NCI-H128 (cell line): ENCODE measurements around the gene TRH.

Experiments used
- DNase-seq: peaks from one replicate; lab custom pipeline; 2025; ENCODE audit not compliant: unreplicated experiment; lab: John Stamatoyannopoulos, UW

The TRH gene, protein sequence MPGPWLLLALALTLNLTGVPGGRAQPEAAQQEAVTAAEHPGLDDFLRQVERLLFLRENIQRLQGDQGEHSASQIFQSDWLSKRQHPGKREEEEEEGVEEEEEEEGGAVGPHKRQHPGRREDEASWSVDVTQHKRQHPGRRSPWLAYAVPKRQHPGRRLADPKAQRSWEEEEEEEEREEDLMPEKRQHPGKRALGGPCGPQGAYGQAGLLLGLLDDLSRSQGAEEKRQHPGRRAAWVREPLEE

DNA sequence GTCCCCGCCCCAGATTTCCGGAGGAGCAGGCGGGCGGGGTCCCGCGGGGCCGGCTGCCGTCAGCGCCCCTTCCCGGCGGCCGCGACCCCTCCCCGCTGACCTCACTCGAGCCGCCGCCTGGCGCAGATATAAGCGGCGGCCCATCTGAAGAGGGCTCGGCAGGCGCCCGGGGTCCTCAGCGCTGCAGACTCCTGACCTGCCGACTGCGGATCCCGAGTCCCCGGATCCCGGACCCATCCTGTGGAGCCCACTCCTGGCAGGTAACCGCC, at the start of gene TRH:
Gene TRH (plus strand): TSS at position 157 of the 269 bp plus-strand sequence. CDS start 1,097 bp downstream, outside the sequence.
- DNase-seq, result no peak

DNA sequence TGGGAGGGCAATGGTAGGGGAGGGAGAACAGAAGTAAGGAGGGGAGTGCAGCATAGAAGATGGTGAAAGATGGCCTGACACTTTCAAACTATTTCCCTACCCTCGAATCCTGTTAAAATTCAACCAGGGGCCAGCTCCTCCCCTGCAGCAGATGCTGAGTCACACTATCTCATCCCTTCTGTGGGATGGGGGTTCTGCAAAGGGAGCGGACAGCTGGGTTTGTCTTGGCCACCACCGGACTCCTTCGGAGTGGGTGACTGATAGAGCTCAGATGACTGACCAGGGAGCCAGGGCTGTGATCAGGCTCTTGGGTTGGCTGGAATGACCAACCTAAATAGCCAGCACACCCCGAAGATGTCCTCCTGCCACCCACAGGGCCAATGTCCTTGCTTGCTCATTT, 47.4 kb upstream of the TRH start:
- DNase-seq, result no peak

DNA sequence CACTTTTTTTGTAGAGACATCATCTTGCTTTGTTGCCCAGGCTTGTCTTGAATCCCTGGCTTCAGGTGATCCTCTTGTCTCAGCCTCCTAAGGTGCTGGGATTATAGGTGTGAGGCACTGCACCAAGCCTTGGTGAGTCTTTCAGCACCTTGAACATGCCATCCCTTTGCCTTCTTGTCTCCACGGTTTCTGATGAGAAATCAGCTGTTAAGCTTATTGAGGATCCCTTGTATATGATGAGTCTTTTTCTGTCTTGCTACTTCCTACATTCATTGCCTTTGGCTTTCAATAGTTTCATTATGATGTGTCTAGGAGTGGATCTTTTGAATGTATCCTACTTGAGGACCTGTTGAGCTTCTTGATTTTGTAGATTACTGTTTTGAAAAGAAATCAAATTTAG, 45.1 kb upstream of the TRH start:
- no peak for DNase-seq

DNA sequence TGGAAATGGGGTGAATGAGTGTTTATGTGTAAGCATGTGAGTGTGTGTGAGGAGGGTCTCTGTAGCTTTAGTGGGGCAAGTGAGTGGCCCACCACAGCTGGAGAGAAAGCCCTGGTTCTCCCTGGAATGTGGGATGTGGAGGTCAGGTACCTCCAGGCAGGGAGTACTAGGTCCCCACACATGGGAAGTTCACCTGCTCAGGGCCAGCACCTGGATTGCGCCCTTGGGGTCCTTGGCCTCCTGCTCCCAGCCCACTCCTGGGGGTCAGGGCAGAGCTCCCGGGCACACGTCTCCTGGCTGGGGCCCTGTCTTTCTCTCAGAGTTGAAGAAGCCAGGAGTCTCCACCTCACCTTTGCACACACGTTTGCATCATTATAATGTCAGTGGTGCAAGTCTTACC, 41.0 kb upstream of the TRH start:
- no peak for DNase-seq

DNA sequence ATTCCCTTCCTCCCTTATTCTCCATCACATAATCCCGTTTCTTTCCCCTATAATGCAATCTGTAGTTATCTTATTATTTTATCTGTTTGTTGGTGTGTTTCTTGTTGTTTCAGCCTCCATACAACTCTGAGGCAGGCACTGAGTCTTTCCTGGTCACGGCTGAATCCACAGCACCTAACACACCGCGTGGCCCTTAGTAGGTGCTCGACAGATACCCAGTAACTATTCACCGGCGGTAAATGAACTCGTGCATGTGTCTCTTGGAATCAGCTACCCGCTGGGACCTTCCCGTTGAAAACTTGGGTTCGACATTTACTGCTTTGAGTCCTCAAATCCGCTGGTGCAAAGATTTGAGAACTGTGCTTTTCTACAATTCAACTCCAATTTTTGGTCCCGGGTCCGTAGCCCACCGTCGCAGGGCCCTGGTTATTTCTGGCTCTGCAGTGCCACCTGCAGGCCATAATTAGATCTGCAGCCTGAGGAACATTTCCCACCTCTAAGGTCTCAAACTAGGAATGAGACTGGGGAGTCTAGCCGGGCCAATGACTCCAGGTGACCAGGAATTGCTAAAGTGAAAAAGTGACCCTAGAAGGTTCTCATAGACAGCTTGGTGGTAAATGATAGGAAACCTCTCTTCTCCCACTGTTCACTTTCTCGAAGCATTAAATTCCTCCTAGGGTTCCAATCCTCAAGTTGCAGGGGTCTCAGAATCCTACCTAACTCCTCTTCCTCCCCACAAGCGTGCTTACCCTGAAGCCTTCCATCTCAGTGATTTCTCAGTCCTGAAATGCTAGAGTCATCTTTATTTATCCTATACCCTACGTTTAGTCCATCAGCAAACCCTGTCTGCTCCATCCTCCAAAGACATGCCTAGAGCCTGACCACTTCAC, 40.0 kb upstream of the TRH start:
- no peak for DNase-seq

DNA sequence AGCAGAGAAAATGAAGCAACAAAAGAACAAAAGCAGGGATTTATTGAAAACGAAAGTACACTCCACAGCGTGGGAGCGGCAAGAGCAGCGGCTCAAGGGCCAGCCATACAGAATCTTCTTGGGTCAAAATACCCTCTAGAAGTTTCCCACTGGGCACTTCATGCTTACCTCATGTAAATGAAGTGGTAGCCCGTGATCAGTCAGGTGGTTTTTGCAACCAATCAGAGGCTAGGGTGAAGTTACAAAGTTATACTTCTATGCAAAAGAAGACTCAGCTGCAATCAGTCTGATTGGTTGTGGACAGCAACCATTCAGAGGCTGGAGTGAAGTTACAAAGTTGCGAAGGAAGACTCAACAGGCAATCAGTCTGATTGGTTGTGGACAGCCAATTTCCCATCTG, 37.8 kb upstream of the TRH start:
- DNase-seq, result no peak

DNA sequence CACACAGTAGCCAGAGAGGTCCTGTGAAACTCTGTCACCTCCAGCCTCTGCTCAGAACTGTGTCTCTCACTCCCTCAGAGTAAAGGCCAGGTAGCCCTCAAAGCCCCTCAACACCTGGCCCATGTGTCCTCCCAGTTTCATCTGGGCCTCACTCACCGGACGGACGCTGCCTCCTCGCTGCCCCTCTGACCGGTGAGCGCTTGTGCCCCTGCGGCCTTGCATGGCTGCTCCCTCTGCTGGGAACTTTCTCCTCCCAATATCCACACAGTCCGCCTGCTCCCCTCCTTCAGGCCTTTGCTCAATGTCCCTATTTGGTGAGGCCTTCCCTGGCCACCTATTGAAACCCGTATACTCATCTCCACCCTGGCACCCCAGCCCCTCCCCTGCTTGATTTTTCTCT, 36.8 kb upstream of the TRH start:
- DNase-seq, result no peak

DNA sequence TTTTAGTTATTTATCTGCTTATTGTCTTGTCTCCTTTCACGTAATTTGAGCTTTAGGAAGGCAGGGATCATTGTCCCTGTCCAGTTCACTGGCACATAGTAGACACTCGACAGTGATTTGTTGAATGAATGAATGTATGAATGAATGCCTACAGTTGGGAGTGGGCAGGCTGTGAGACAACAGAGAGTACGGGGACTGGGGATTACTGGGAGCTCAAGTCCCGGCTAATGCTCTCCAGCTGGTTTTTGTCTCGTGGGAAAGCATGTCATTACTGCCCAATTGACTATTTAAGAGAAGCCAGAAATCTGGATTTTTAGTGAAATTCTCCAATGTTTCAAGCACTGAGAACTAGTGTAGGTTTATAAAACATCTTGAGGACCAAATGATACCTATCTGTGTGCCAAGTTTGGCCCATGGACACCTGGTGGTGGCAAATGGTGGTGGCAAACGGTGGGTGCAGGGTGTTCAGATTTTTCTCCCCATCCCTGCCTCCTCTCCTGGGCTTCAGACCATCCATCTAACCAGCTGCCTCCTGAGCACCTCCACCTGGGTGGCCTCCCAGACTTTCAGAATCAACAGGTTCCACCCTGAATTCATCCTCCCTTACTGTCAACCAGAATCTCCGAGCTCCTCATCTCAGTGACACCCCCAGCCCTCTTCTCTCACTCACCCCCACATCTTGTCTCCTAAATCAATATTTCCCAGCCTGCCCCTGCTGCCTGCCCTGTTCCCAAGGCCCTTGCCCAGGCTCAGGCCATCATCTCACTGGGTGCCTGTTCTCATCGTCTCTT, 36.2 kb upstream of the TRH start:
- DNase-seq, result no peak

DNA sequence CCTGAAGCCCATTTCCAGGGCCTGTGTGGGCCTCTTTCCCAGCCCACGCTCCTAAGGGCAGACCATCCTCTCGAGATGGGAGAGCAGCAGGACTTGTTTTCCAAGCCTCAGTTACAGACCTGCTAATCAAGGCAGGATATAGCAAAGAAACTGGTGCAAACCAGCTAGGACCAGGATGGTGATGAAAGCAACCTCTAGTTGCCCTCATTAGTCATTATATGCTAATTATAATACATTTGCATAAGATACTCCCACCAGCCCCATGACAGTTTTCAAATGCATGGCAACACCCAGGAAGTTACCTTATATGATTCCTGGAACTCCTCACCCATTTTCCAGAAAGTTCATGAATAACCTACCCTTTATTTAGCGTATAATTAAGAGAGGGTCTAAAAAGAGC, 34.4 kb upstream of the TRH start:
- no peak for DNase-seq

DNA sequence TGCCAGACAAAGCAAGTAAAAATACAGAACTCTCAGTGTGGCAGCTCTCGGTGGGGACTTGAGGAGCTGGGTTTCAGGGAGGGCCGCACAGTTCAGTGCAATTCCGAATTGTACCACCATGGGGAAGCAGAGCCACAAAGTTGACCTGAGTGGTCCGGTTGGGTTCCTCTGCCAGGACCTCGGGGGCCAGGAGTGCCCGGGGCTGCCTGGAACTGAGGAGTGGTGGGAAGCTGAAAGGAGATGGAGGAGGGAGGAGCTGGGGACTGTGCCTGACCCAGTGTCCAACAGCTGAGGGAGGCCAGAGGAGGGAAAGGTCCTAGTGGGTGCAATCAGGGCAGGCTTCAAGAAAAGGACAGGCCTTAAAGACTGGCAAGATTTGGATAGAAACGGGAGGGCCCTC, 32.2 kb upstream of the TRH start:
- peak; percentile 43 for DNase-seq

DNA sequence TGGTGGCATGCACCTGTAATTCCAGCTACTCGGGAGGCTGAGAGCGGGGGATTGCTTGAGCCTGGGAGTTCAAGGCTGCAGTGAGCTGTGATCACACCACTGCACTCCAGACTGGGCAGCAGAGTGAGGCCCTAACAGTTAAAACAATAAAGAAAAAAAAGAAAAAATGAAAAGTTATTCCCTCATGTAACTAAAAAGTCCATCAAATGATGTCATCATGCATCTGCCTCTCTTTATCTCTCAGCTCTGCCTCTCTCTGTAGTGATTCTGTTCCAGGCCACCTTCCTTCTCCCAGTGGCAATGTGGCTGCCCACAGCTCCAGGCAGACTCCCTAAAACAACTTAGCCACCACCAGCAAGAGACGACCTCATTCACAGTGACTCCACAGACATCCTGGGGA, 31.5 kb upstream of the TRH start:
- no peak for DNase-seq

DNA sequence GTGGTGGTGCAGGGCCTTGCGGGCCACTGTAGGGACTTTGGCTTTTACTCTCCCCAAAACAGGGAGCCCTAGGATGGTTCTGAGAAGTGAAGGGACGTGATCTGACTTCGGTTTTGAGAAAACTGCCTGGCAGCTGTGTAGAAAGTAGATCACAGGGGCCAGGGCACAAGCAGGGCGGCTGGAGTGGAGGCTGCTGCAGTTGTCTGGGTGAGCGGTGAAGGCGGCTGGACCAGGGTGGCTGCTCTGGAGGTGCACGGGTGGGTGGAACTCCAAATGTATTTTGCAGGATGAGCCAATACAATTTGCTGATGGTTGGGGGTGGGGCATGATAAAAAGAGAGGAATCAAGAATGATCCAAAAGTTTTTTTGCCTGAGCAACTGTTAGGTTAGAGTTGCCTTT, 29.8 kb upstream of the TRH start:
- DNase-seq, result no peak

DNA sequence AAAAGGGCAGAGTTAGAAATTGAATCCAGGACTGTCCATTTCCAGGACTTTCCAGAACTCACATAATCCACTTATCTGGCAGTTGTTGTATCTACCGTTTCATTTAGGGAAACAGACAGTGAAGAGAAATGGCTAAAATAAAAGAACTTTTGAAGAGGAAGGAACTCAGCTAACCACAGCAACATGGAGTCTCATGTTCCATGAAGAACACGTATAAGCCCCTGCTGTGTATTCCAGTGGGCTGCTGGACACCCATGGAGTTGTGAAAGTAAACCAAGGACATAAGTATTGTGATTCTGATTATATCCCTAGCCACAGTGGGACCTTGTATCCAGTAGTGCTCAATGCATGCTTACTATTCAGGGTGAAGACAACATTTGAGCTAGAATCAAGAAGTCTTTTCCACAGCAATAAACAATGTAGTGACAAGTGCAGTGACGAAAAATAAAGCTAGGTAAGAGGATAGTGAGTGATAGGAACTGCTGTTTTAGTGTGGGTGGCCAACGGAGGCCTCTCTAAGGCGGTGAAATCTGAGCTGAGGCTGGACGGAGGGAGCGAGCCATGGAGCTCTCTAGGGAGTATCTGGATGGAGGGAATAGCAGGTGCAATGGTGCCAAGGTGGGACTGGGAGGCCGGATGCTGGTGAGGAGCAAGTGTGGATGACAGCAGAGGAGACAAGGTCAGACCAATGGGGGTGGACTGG, 26.8 kb upstream of the TRH start:
- DNase-seq, result no peak

DNA sequence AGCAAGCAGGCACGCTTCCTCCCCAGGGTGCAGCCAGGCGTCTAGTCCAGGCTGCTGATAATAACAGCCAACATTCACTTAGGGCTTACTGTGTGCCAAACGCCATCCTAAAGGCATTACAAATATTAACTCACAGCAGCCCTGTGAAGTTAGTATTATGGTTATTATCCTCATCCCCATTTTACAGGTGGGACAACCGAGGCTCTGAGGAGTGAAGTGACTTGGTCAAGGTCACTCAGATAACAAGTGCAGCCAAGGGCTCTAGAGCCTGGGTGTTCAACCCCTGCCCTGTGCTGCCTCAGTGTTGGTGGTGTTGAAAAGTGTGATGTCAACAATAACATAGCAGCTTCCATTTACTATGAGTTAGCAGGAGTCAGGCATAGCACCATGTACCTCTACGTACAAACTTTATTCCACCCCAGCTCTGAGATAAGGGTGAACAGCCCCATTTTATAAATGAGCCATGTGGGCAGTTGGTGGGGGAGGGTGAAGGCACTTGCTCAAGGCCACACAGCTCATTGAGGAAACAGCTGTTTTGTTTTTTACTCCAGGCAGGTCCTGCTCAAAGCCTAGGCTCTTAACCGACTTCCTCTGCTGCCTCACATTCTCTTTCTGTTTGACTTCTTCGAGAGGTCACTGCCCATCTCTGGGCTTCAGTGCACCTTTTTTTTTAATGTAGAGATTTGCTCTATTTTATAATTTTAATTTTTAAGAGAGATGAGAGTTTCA, 24.0 kb upstream of the TRH start:
- no peak for DNase-seq

DNA sequence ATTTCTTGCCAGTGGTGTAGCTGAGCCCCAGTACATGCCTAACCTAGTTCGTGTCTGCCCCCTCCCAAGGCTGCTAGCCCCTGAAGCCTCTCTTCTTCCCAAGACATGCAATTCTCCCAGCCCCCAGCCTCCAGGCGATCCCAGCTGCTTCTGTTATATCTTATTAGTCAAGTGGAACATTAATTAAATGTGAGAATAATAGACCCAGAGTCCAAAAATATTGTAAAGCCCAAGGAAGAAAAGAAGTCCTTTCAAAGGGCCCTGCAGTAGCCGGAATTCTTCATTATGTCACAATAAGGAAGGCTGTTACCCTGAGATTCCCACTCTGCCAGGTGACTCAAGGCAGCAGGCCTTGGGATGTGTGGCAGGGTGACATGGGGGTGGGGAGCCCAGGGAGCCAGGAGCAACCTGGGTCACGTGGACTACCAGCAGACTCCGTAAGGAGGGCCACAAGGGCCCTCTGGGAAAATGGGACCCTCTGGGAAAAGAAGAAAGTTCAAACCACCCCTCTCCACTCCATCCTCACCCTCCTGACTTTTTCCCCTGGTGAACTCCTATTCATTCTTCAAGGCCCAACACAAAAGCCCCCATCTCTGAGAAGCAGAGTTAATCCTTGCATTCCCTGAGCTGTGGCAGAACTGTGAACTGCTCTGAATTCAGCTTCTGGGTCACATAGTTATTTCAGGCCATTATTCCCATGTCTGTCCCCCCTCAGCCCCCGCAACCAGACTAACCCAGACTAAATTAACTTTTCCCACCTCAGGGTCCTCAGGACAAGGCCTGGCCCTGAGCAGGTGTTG, 21.8 kb upstream of the TRH start:
- no peak for DNase-seq

DNA sequence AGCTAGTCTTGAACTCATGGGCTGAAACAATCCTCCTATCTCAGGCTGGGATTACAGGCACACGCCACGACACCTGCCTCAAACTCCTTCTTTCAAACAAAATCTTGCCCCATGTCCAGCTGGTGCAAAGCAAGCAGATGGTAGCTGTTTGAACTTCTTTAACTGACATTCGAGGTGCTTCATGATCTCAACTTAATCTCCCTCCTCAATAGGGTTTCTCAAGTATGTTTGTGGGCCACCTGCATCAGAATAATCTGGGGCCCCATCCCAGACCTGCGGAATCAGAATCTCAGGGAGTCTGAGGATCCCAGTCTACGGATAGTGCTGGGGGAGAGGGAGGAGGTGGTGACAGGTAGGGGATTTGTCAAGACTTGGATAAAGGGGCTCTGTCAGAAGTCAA, 20.9 kb upstream of the TRH start:
- no peak for DNase-seq

DNA sequence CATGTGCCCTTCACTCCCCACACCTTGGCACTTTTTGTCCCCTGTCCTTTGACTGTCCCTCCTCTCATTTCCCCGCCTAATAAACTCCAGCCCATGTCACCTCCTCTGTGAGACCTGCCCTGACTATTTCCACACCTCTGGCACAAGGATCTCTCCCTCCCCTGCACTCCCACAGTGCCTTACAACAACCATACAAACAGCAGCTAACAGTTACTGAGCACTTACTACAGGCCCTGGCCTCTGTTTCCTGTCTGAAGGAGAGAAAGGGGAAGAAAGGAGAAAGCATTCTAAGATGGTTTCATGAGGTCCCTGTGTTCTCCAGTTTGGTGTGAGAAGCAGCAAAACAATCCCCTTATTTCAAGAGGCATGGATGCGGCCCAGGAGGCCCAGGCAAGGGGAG, 20.0 kb upstream of the TRH start:
- DNase-seq, result no peak

DNA sequence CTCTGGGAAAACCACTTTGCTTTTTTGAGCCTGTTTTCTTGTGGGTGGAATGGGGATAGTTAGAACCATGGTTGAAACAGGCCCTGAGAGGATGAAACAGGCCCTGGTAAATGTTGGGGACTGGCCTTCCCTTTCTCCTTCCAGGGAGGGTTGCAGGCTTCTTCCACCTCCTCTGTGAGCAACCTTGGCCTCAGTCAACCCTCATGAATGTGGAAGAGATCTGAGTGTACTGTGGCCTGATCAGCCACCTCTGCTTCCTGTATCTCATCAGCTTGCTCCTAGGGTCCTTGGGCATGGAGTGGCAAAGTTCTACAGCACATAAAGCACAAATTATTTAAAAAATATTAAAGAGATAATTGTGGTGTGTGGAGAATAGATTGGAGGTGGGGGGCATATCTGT, 17.6 kb upstream of the TRH start:
- no peak for DNase-seq

DNA sequence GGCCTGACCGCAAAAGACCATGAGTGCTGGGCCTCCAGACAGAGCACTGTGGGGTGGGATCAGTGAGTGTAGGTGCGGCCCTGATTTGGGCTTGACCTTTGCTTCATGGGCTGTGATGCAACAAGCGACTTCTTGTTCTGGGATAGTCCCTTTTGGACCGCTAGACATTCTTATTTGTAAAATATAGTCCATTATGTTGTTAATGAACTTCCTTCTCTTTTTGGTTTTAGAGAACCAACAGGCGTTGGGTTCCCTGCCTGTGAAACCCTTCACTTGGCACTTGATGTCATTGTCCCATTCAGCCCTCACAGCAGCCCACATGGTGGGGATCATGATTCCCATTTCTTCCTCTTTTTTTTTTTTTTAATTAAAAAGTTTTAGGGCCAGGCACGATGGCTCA, 15.8 kb upstream of the TRH start:
- no peak for DNase-seq

DNA sequence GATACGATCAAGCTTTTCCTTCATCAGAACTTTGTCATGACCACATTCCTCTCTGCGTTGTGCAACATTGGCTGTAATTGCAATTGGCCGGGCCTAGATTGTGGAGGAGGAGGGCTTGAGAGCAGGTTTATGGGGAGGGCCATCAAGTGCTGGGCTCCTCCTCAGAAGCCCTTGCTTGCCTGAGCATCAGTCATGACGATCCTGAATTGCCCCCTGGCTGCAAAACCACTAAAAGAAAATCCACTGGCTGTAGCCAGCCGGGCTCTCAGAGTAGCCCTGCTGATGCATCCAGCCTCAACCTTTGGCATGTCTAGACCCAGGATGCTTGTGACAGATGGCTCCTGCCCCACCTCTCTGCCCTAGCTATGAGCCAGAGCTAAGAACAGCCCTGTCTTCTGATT, 13.4 kb upstream of the TRH start:
- no peak for DNase-seq
